HepG2 (cell line): Measurements from ENCODE around the gene CREBBP. TPM values are rescaled to one million over a fixed set of nuclear protein-coding genes. Genes with fewer than 3 reads are reported as not detected.

Source experiments
- ATAC-seq: fragments of 200-7000 bp; cut with Tn5 transposase; 3 replicates; pipeline ENCODE4 v1.9.1; 2020; ENCODE audit warnings: mild to moderate bottlenecking, moderate library complexity
- BruUV-seq: library from RNA; stranded (reverse); fragments of 400-500 nt; replicated peaks from 2 replicates; lab custom pipeline; 2021; lab: Mats Ljungman, UMichigan
- CTCF ChIA-PET: fragments of 300-600 bp; formaldehyde crosslinking; extraction: SDS; loops from one replicate; lab custom pipeline; 2021; ENCODE audit warnings: low total read pairs, inconsistent platforms, low intra/inter-chr PET ratio; lab: Yijun Ruan, JAX
- POLR2A ChIA-PET: fragments of 350-600 bp; sonication (Branson Sonifier 250); formaldehyde crosslinking; loops from one replicate; lab custom pipeline; 2020; ENCODE audit warnings: antibody characterized with exemption, inconsistent platforms; lab: Yijun Ruan, JAX
- DNase-seq: peaks from one replicate; pipeline ENCODE4 v3.0.0-alpha.2; 2015; ENCODE audit warnings: low spot score
- FAIRE-seq: peaks from 3 replicates; lab custom pipeline; 2011; peaks lifted over from hg19 to GRCh38; lab: Jason Lieb, UNC
- H2AFZ ChIP-seq: one replicate; pipeline ENCODE4 v1.6.1; 2011; ENCODE audit warnings: low read length, inconsistent platforms
- H3K27ac ChIP-seq: fragments of 300-600 bp; 3 replicates; pipeline ENCODE4 v1.8.0; 2011; ENCODE audit warnings: mixed run types, mild to moderate bottlenecking, mixed read lengths, low read length, inconsistent platforms; ENCODE audit not compliant: insufficient read depth; ENCODE audit errors: extremely low read length
- H3K27me3 ChIP-seq, 2 experiments: fragments of 200-600 bp in 1 of 2; 2 replicates in 1 of 2; 3 replicates in 1 of 2; pipeline versions ENCODE4 v1.6.0 to v1.8.0; 2011; ENCODE audit warnings: low read length in 2 of 2, mild to moderate bottlenecking in 2 of 2, moderate library complexity in 2 of 2, inconsistent platforms in 1 of 2; ENCODE audit not compliant: insufficient read depth in 2 of 2, control insufficient read depth in 1 of 2
- H3K36me3 ChIP-seq, 2 experiments: fragments of 200-600 bp in 1 of 2; replicated peaks in 1 of 2; 2 replicates in 1 of 2; 3 replicates in 1 of 2; pipeline versions ENCODE4 v1.5.1 to v1.8.0; 2011; ENCODE audit warnings: low read length in 2 of 2, inconsistent platforms in 1 of 2; ENCODE audit not compliant: insufficient read depth in 2 of 2, control insufficient read depth in 1 of 2
- H3K4me1 ChIP-seq: 2 replicates; pipeline ENCODE4 v1.5.1; 2012; ENCODE audit warnings: low read length, inconsistent platforms; ENCODE audit not compliant: insufficient read depth
- H3K4me2 ChIP-seq: 2 replicates; pipeline ENCODE4 v1.6.0; 2011; ENCODE audit warnings: low read depth, low read length, inconsistent platforms
- H3K4me3 ChIP-seq, 3 experiments: fragments of 200-600 bp in 1 of 3; sonication (generic), shearing (Covaris generic) in 1 of 3; replicated peaks in 1 of 3; 2 replicates each; pipeline ENCODE4 v1.5.1; 2011 to 2016; ENCODE audit warnings: low read length in 3 of 3, inconsistent platforms in 2 of 3, low read depth in 2 of 3, mild to moderate bottlenecking in 2 of 3, control low read depth in 1 of 3, mixed read lengths in 1 of 3; ENCODE audit not compliant: insufficient read depth in 1 of 3
- H3K79me2 ChIP-seq: one replicate; pipeline ENCODE4 v1.6.1; 2011; ENCODE audit warnings: low read length, inconsistent platforms; ENCODE audit not compliant: insufficient read depth
- H3K9ac ChIP-seq: 2 replicates; pipeline ENCODE4 v1.6.0; 2011; ENCODE audit warnings: mild to moderate bottlenecking, low read depth, low read length, inconsistent platforms; ENCODE audit not compliant: insufficient read depth
- H3K9me3 ChIP-seq: 2 replicates; pipeline ENCODE4 v1.5.1; 2012; ENCODE audit warnings: mild to moderate bottlenecking, low read length
- H4K20me1 ChIP-seq: 2 replicates; pipeline ENCODE4 v1.6.0; 2011; ENCODE audit warnings: inconsistent platforms, mild to moderate bottlenecking, low read length, moderate library complexity; ENCODE audit not compliant: insufficient read depth
- HOXD1 ChIP-seq: sonication (generic); formaldehyde crosslinking; IDR thresholded peaks from 2 replicates; pipeline ENCODE4 v1.5.0; 2020; ENCODE audit warnings: missing genetic modification reagents
- KLF13 ChIP-seq: sonication (generic); formaldehyde crosslinking; IDR thresholded peaks from 2 replicates; pipeline ENCODE4 v1.4.0; 2020; ENCODE audit warnings: mild to moderate bottlenecking, missing genetic modification reagents
- NONO ChIP-seq, 2 experiments: fragments of 450-650 bp in 1 of 2; sonication (generic) in 1 of 2; formaldehyde crosslinking in 1 of 2; IDR thresholded peaks in 1 of 2; conservative IDR thresholded peaks in 1 of 2; 2 replicates each; pipeline versions ENCODE4 v1.6.1 to v1.8.0; 2017 to 2022; ENCODE audit warnings: mild to moderate bottlenecking in 1 of 2, missing genetic modification reagents in 1 of 2, moderate library complexity in 1 of 2
- RORA ChIP-seq: sonication (generic); formaldehyde crosslinking; IDR thresholded peaks from 2 replicates; pipeline ENCODE4 v1.5.0; 2020; ENCODE audit warnings: mild to moderate bottlenecking, missing genetic modification reagents, moderate library complexity
- SAFB2 ChIP-seq: sonication (generic); formaldehyde crosslinking; IDR thresholded peaks from 2 replicates; pipeline ENCODE4 v1.5.1; 2020; ENCODE audit warnings: missing genetic modification reagents, low read depth, mild to moderate bottlenecking, borderline replicate concordance
- YEATS4 ChIP-seq: sonication (generic); formaldehyde crosslinking; IDR thresholded peaks from 2 replicates; pipeline ENCODE4 v1.4.0; 2020; ENCODE audit warnings: missing genetic modification reagents, borderline replicate concordance
- ZNF230 ChIP-seq: sonication (generic); formaldehyde crosslinking; IDR thresholded peaks from 2 replicates; pipeline ENCODE4 v1.4.0; 2020; ENCODE audit warnings: mild to moderate bottlenecking, missing genetic modification reagents
- ZNF430 ChIP-seq: sonication (generic); formaldehyde crosslinking; IDR thresholded peaks from 2 replicates; pipeline ENCODE4 v1.9.0; 2021; ENCODE audit warnings: mild to moderate bottlenecking, missing genetic modification reagents
- ZNF775 ChIP-seq: sonication (generic); formaldehyde crosslinking; IDR thresholded peaks from 2 replicates; pipeline ENCODE4 v1.4.0; 2020; ENCODE audit warnings: missing genetic modification reagents, mild to moderate bottlenecking, moderate library complexity, borderline replicate concordance
- ZNF841 ChIP-seq: sonication (generic); formaldehyde crosslinking; IDR thresholded peaks from 2 replicates; pipeline ENCODE4 v1.8.1; 2023; ENCODE audit warnings: missing genetic modification reagents, borderline replicate concordance
- ZNF879 ChIP-seq: sonication (generic); formaldehyde crosslinking; IDR thresholded peaks from 2 replicates; pipeline ENCODE4 v1.8.1; 2023; ENCODE audit warnings: missing genetic modification reagents
- WGBS: methylation state at CpG from one replicate; pipeline ENCODE4 v1.1.6; 2017; ENCODE audit warnings: low lambda C conversion rate; 5-methylcytosine and 5-hydroxymethylcytosine counted together
- in situ Hi-C: cut with HindIII; loops from 2 replicates; pipeline ENCODE4 v1.10.0; 2017; ENCODE audit warnings: low pct_unique_long_range_greater_than_20kb; ENCODE audit not compliant: extremely low pct_ligation_motif_present
- intact Hi-C: fragments of 100-400 bp; cut with micrococcal nuclease; formaldehyde crosslinking; loops from one replicate; pipeline ENCODE4 v1.10.0; 2022; ENCODE audit not compliant: unreplicated experiment
- polyA plus RNA-seq, 8 experiments: library from polyadenylated mRNA; depleted of rRNA in 3 of 8; stranded (reverse) in 7 of 8; unstranded in 1 of 8; fragments of >200 nt; fragmentation: Illumina TruSeq in 4 of 8; extraction: Trizol in 4 of 8; gene quantifications; 2 replicates each; pipeline versions ENCODE4 v1.2.1 to v1.2.3, GENCODE V29; 2011 to 2016; ENCODE audit warnings: low read depth in 4 of 8, missing spikeins in 1 of 8, mixed read lengths in 1 of 8; ENCODE audit not compliant: insufficient read depth in 1 of 8
- total RNA-seq, 5 experiments: library from RNA; depleted of rRNA; stranded (reverse); fragments of >200 nt; fragmentation: Illumina TruSeq; extraction: Trizol; gene quantifications; 2 replicates each; pipeline ENCODE4 v1.2.3, GENCODE V29; 2016; ENCODE audit warnings: low read depth in 1 of 5
- TF ChIP-seq, protein P1 (sequence below): sonication (generic); formaldehyde crosslinking; IDR thresholded peaks from 2 replicates; pipeline ENCODE4 v1.4.0; 2020; ENCODE audit warnings: mild to moderate bottlenecking, missing genetic modification reagents
- TF ChIP-seq, protein P2 (sequence below): sonication (generic); formaldehyde crosslinking; IDR thresholded peaks from 2 replicates; pipeline ENCODE4 v1.5.1; 2020; ENCODE audit warnings: mild to moderate bottlenecking, missing genetic modification reagents, borderline replicate concordance
- TF ChIP-seq, protein P3 (sequence below): sonication (generic); formaldehyde crosslinking; IDR thresholded peaks from 2 replicates; pipeline ENCODE4 v1.5.1; 2020; ENCODE audit warnings: missing genetic modification reagents, mild to moderate bottlenecking, borderline replicate concordance

The CREBBP gene
- total and polyA plus RNA-seq, 2 of the 13 experiments (the other 11 are each of a cell fraction or from before 2014, with no cell fraction given), result 5.3 to 10.4 TPM

DNA sequence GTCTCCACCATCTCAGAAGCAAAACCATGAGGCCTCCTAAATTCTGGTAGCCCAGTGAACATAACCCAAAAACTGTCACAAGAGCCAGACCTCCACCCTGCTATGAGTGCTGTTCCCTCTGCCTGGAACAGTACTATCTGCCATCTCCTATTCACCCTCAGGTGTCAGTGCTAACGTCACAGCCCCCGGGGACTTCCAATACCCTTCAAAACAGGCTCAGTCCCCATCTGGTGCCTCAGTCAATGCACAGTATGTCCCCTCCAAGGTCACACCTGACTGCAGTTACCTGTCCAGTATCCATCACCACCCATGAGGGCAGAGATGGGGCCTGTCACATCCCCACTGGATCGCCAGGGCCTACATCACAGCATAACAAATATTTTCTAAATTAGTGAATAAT is 11.5 kb downstream of the CREBBP start:
- no TSS peak for BruUV-seq
- H3K79me2 ChIP-seq, result peaks cover 100% of the 10 kb centered on the region
- no peaks in the 10 kb centered on the region; a peak in 2 of 5 replicates for H3K36me3 ChIP-seq
- ATAC-seq, result no peak
- no peaks in the 10 kb centered on the region for H3K9me3 ChIP-seq
- 97% methylated on average over 3 of the region's 3 CpGs for WGBS
- intact Hi-C loops (no loop called here), in situ Hi-C loops (no loop called here)
- FAIRE-seq, result no peak
- no peak overlapping the region for H3K4me2 ChIP-seq
- H3K9ac ChIP-seq, result no peak overlapping the region
- DNase-seq, result no peak
- H3K4me3 ChIP-seq, result no peak overlapping the region
- no peak overlapping the region for H2AFZ ChIP-seq
- CTCF ChIA-PET, result no interaction called here
- POLR2A ChIA-PET, result no interaction called here
- peaks cover 27% of the 10 kb centered on the region for H3K4me1 ChIP-seq
- H3K27me3 ChIP-seq, result no peaks in the 10 kb centered on the region
- no peak overlapping the region for H3K27ac ChIP-seq
- peaks cover 72% of the 10 kb centered on the region for H4K20me1 ChIP-seq
- TF ChIP-seq NONO (IDR thresholded peaks at IDR 0.05), result no peak
- no peak for TF ChIP-seq NONO (CRISPR knock-in tag; conservative IDR thresholded peaks at IDR 0.05)
- TF ChIP-seq RORA (CRISPR knock-in tag), result no peak
- no peak for TF ChIP-seq ZNF230
- TF ChIP-seq SAFB2 (CRISPR knock-in tag), result no peak
- TF ChIP-seq ZNF430 (CRISPR knock-in tag), result no peak
- TF ChIP-seq ZNF775 (CRISPR knock-in tag), result no peak
- TF ChIP-seq ZNF879 (CRISPR knock-in tag), result no peak
- TF ChIP-seq, protein P1, sequence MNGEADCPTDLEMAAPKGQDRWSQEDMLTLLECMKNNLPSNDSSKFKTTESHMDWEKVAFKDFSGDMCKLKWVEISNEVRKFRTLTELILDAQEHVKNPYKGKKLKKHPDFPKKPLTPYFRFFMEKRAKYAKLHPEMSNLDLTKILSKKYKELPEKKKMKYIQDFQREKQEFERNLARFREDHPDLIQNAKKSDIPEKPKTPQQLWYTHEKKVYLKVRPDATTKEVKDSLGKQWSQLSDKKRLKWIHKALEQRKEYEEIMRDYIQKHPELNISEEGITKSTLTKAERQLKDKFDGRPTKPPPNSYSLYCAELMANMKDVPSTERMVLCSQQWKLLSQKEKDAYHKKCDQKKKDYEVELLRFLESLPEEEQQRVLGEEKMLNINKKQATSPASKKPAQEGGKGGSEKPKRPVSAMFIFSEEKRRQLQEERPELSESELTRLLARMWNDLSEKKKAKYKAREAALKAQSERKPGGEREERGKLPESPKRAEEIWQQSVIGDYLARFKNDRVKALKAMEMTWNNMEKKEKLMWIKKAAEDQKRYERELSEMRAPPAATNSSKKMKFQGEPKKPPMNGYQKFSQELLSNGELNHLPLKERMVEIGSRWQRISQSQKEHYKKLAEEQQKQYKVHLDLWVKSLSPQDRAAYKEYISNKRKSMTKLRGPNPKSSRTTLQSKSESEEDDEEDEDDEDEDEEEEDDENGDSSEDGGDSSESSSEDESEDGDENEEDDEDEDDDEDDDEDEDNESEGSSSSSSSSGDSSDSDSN (CRISPR knock-in tag), result no peak
- TF ChIP-seq HOXD1 (CRISPR knock-in tag), result no peak
- TF ChIP-seq, protein P2, sequence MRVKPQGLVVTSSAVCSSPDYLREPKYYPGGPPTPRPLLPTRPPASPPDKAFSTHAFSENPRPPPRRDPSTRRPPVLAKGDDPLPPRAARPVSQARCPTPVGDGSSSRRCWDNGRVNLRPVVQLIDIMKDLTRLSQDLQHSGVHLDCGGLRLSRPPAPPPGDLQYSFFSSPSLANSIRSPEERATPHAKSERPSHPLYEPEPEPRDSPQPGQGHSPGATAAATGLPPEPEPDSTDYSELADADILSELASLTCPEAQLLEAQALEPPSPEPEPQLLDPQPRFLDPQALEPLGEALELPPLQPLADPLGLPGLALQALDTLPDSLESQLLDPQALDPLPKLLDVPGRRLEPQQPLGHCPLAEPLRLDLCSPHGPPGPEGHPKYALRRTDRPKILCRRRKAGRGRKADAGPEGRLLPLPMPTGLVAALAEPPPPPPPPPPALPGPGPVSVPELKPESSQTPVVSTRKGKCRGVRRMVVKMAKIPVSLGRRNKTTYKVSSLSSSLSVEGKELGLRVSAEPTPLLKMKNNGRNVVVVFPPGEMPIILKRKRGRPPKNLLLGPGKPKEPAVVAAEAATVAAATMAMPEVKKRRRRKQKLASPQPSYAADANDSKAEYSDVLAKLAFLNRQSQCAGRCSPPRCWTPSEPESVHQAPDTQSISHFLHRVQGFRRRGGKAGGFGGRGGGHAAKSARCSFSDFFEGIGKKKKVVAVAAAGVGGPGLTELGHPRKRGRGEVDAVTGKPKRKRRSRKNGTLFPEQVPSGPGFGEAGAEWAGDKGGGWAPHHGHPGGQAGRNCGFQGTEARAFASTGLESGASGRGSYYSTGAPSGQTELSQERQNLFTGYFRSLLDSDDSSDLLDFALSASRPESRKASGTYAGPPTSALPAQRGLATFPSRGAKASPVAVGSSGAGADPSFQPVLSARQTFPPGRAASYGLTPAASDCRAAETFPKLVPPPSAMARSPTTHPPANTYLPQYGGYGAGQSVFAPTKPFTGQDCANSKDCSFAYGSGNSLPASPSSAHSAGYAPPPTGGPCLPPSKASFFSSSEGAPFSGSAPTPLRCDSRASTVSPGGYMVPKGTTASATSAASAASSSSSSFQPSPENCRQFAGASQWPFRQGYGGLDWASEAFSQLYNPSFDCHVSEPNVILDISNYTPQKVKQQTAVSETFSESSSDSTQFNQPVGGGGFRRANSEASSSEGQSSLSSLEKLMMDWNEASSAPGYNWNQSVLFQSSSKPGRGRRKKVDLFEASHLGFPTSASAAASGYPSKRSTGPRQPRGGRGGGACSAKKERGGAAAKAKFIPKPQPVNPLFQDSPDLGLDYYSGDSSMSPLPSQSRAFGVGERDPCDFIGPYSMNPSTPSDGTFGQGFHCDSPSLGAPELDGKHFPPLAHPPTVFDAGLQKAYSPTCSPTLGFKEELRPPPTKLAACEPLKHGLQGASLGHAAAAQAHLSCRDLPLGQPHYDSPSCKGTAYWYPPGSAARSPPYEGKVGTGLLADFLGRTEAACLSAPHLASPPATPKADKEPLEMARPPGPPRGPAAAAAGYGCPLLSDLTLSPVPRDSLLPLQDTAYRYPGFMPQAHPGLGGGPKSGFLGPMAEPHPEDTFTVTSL (CRISPR knock-in tag), result no peak
- no peak for TF ChIP-seq YEATS4 (CRISPR knock-in tag)
- TF ChIP-seq, protein P3, sequence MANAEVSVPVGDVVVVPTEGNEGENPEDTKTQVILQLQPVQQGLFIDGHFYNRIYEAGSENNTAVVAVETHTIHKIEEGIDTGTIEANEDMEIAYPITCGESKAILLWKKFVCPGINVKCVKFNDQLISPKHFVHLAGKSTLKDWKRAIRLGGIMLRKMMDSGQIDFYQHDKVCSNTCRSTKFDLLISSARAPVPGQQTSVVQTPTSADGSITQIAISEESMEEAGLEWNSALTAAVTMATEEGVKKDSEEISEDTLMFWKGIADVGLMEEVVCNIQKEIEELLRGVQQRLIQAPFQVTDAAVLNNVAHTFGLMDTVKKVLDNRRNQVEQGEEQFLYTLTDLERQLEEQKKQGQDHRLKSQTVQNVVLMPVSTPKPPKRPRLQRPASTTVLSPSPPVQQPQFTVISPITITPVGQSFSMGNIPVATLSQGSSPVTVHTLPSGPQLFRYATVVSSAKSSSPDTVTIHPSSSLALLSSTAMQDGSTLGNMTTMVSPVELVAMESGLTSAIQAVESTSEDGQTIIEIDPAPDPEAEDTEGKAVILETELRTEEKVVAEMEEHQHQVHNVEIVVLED, result no peak
- no peak for TF ChIP-seq KLF13 (CRISPR knock-in tag)
- no peak for TF ChIP-seq ZNF841 (CRISPR knock-in tag)
